Lung (tissue), 12 donors: ENCODE measurements around the gene TEAD1. TPM values are rescaled to one million over a fixed set of nuclear protein-coding genes. Genes with fewer than 3 reads are reported as not detected.

Experiments
- ATAC-seq: fragments of 200-7000 bp; cut with Tn5 transposase; one replicate; pipeline ENCODE4 v1.9.1; 2020; ENCODE audit warnings: moderate number of reproducible peaks; ENCODE audit not compliant: insufficient read depth, low FRiP score
- DNase-seq, 3 donors: peaks; one replicate each; pipeline ENCODE4 v3.0.0-alpha.2; 2013 to 2017
- H3K27ac ChIP-seq, 2 donors: one replicate each; pipeline ENCODE4 v1.5.1; 2013; ENCODE audit warnings: mild to moderate bottlenecking in 2 of 2, moderate library complexity in 2 of 2, control low read depth in 1 of 2, inconsistent platforms in 1 of 2, low read depth in 1 of 2, low read length in 1 of 2
- H3K27me3 ChIP-seq, 3 donors: one replicate each; pipeline ENCODE4 v1.5.1; 2013; ENCODE audit warnings: low read length in 2 of 3; ENCODE audit not compliant: control insufficient read depth in 3 of 3, insufficient read depth in 3 of 3
- H3K36me3 ChIP-seq, 4 donors: one replicate each; pipeline ENCODE4 v1.5.1; 2013; ENCODE audit warnings: low read length in 4 of 4, mild to moderate bottlenecking in 1 of 4, moderate library complexity in 1 of 4; ENCODE audit not compliant: control insufficient read depth in 4 of 4, insufficient read depth in 4 of 4
- H3K4me1 ChIP-seq, 5 donors: one replicate each; pipeline ENCODE4 v1.5.1; 2013; ENCODE audit warnings: low read length in 5 of 5, mild to moderate bottlenecking in 2 of 5, moderate library complexity in 1 of 5; ENCODE audit not compliant: control insufficient read depth in 5 of 5, insufficient read depth in 5 of 5
- H3K4me3 ChIP-seq: one replicate; pipeline ENCODE4 v1.5.1; 2013; ENCODE audit warnings: mild to moderate bottlenecking, control low read depth, moderate library complexity
- H3K9ac ChIP-seq, 2 donors: one replicate each; pipeline ENCODE4 v1.5.1; 2013; ENCODE audit warnings: low read length in 2 of 2, control low read depth in 1 of 2; ENCODE audit not compliant: insufficient read depth in 1 of 2
- H3K9me3 ChIP-seq, 4 donors: one replicate each; pipeline ENCODE4 v1.5.1; 2013; ENCODE audit warnings: low read length in 3 of 4, mild to moderate bottlenecking in 1 of 4, moderate library complexity in 1 of 4; ENCODE audit not compliant: control insufficient read depth in 4 of 4, insufficient read depth in 3 of 4
- WGBS, 2 donors: extraction: QIAGEN DNeasy Blood & Tissue Kit; methylation state at CpG; one replicate each; pipeline ENCODE4 v1.1.7; 2013; 5-methylcytosine and 5-hydroxymethylcytosine counted together
- polyA plus RNA-seq, 2 donors: library from polyadenylated mRNA; stranded (reverse); fragments of 200-250 nt; gene quantifications; one replicate each; pipeline ENCODE4 v1.2.1, GENCODE V29; 2013
- total RNA-seq, 2 donors: library from RNA; depleted of rRNA in 1 of 2; stranded (reverse); fragments of >200 nt in 1 of 2; gene quantifications; one replicate each; pipeline ENCODE4 v1.2.1, GENCODE V29; 2014 to 2021
- TF ChIP-seq, protein P1 (sequence below): IDR thresholded peaks from 2 replicates; pipeline ENCODE4 v1.5.1; 2012; ENCODE audit warnings: mild to moderate bottlenecking; ENCODE audit errors: control extremely low read depth, extremely low read depth
- donor health status: control.
- donor health status: control.
- donor health status: Bipolar disorder and iron deficiency.
- donor health status: healthy.
- donor health status: DM: yes; HTN: yes; CAD: no.

Gene TEAD1
- total and polyA plus RNA-seq, 4 donors, result 7.7 to 141 (median 38.8) TPM

DNA sequence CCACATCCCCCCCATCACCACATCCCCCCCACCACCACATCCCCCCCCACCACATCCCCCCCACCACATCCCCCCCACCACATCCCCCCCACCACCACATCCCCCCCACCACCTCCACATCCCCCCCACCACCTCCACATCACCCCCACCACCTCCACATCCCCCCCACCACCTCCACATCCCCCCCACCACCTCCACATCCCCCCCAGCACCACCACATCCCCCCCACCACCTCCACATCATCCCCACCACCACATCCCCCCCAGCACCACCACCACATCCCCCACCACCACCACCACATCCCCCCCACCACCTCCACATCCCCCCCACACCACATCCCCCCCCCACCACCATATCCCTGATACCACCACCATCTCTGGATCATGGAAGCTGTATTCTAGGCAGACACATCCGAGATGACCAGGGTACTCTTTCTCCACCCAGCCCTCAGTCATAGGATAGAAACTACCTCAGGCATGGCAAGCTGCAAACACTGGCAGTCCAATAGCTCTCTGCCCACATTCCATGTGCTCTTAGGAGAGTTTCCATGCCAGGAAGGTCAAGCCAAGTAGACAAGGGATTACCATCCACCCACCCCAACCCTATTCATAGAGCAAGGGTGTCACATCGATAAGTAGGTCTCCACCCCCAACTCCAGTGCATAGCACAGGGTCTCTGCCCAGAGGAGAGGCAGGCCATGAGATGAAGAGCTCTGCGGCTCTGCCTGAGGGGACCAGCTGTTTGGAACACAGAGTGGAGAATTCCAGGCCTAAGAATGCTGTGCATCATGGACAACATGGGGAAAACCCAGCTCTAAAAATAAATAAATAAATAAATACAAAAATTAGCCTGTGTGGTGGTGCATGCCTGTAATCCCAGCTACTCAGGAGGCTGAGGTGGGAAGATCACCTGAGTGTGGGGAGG lies 33.0 kb upstream of the TEAD1 start:
- no peaks in the 10 kb centered on the region for H3K27me3 ChIP-seq
- H3K36me3 ChIP-seq, result no peaks in the 10 kb centered on the region
- no peak overlapping the region for H3K4me3 ChIP-seq
- no peak overlapping the region for H3K27ac ChIP-seq
- no peak overlapping the region for H3K9ac ChIP-seq
- WGBS, 2 donors, result 95 to 96% methylated on average over 3 of the region's 3 CpGs
- TF ChIP-seq, protein P1, sequence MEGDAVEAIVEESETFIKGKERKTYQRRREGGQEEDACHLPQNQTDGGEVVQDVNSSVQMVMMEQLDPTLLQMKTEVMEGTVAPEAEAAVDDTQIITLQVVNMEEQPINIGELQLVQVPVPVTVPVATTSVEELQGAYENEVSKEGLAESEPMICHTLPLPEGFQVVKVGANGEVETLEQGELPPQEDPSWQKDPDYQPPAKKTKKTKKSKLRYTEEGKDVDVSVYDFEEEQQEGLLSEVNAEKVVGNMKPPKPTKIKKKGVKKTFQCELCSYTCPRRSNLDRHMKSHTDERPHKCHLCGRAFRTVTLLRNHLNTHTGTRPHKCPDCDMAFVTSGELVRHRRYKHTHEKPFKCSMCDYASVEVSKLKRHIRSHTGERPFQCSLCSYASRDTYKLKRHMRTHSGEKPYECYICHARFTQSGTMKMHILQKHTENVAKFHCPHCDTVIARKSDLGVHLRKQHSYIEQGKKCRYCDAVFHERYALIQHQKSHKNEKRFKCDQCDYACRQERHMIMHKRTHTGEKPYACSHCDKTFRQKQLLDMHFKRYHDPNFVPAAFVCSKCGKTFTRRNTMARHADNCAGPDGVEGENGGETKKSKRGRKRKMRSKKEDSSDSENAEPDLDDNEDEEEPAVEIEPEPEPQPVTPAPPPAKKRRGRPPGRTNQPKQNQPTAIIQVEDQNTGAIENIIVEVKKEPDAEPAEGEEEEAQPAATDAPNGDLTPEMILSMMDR, result no peak
- no peak for DNase-seq
- no peak for ATAC-seq
- H3K9me3 ChIP-seq, result no peaks in the 10 kb centered on the region
- H3K4me1 ChIP-seq, result peaks cover 0 to 5% (median 0%) of the 10 kb centered on the region in 5 donors

DNA sequence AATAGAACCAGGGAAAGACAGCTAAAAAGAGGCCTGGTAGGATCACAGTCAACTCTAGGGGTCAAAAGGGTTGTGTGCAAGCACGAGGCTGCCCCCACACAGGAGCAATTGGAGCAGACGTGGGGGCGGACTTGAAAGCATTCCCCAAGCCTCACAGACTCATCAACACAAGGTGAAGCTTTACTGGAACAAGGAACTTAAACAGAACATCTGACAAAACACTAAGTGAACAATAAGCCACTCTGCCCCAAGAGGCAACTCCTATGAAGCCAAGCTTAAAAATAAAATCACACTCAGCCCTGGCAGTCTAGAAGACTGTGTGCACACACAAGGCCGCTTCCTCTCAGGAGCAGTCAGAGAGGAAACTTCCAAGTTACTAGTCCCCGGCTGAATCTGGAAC lies 32.2 kb upstream of the TEAD1 start:
- TF ChIP-seq, protein P1, result no peak
- Histone ChIP-seq H3K9me3 (no peaks in the 10 kb centered on the region), H3K27ac (no peak overlapping the region), H3K4me1 (peaks cover 0 to 5% (median 0%) of the 10 kb centered on the region in 5 donors), H3K9ac (no peak overlapping the region), H3K36me3 (no peaks in the 10 kb centered on the region), H3K27me3 (no peaks in the 10 kb centered on the region), H3K4me3 (no peak overlapping the region)
- no peak for ATAC-seq
- DNase-seq, result peak in 2 of 3 donors; percentile 45 to 75
- WGBS, 2 donors, result 62 to 65% methylated on average over 5 of the region's 5 CpGs

DNA sequence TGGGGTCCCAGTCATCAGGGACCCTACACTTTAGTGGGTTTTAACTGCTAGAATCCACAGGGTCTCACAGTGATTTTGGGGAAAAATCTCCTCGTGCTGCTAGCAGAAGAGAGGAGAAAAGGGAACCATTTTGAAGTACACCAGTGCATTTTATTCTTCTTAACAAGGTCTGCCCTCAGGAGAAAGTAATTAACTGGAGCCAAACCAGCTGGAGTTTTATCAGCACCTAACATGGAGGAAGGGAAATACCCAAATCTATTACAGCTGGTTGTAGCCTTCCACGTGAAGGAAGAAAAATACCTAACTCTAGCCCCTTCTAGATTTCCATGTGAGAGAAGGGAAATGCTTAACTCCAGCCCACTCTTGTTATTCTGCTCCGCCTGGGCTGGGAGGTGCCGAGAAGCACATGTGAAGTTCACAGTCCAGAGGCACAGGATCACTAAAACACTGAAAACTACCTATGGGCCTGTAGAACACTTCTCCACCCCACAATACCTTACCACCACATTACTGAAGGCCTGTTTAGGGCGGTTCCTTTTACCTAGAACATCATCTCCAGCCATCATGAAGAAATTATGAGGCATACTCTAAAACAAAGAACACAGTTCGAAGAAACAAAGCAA lies 31.3 kb upstream of the TEAD1 start:
- 87 to 90% methylated on average over 6 of the region's 6 CpGs for WGBS, 2 donors
- no peaks in the 10 kb centered on the region for H3K9me3 ChIP-seq

More for the DNA sequence above, 31.3 kb upstream of the TEAD1 start:
- TF ChIP-seq, protein P1, result no peak
- Histone ChIP-seq H3K4me1 (peaks cover 0 to 5% (median 0%) of the 10 kb centered on the region in 5 donors), H3K27ac (no peak overlapping the region), H3K9ac (no peak overlapping the region), H3K27me3 (no peaks in the 10 kb centered on the region), H3K36me3 (no peaks in the 10 kb centered on the region), H3K4me3 (no peak overlapping the region)
- DNase-seq (no peak), ATAC-seq (no peak)
